H1 (cell line): Measurements from ENCODE around the gene SLC25A40. TPM values are rescaled to one million over a fixed set of nuclear protein-coding genes. Genes with fewer than 3 reads are reported as not detected.

Experiments
- JUN ChIP-seq: IDR thresholded peaks from 2 replicates; pipeline ENCODE4 v1.6.1; 2011; ENCODE audit warnings: low read depth, mild to moderate bottlenecking, improper control_type of control experiment, low read length
- NRF1 ChIP-seq: IDR thresholded peaks from 2 replicates; pipeline ENCODE4 v1.6.1; 2011; ENCODE audit warnings: mild to moderate bottlenecking, low read depth, low read length, improper control_type of control experiment
- polyA plus RNA-seq, 7 experiments: library from polyadenylated mRNA; depleted of rRNA in 3 of 7; stranded (reverse) in 5 of 7; unstranded in 2 of 7; fragments of >200 nt in 5 of 7; fragments of 200-250 nt in 2 of 7; gene quantifications; 1 replicate in 5 of 7; 2 replicates in 1 of 7; 4 replicates in 1 of 7; pipeline versions ENCODE4 v1.2.1 to v1.2.3, GENCODE V29; 2011 to 2013; ENCODE audit warnings: missing spikeins in 2 of 7, mixed read lengths in 2 of 7
- total RNA-seq: library from RNA; stranded (reverse); fragmentation: NEBNext Ultra II Directional; extraction: Animal tissue kit (Norgen Biotek cat#: 25700); gene quantifications from 2 replicates; pipeline ENCODE4 v1.2.1, GENCODE V29; 2021
- TF ChIP-seq, protein P1 (sequence below): fragments of 300-600 bp; sonication (generic); IDR thresholded peaks from 2 replicates; pipeline ENCODE4 v1.7.1; 2012; ENCODE audit warnings: low read length, moderate library complexity, mild to moderate bottlenecking, inconsistent platforms; ENCODE audit not compliant: insufficient replicate concordance

The SLC25A40 gene
- total and polyA plus RNA-seq, 2 of the 8 experiments (the other 6 are each of a cell fraction or from before 2014, with no cell fraction given): 6.5 to 17.3 TPM

DNA sequence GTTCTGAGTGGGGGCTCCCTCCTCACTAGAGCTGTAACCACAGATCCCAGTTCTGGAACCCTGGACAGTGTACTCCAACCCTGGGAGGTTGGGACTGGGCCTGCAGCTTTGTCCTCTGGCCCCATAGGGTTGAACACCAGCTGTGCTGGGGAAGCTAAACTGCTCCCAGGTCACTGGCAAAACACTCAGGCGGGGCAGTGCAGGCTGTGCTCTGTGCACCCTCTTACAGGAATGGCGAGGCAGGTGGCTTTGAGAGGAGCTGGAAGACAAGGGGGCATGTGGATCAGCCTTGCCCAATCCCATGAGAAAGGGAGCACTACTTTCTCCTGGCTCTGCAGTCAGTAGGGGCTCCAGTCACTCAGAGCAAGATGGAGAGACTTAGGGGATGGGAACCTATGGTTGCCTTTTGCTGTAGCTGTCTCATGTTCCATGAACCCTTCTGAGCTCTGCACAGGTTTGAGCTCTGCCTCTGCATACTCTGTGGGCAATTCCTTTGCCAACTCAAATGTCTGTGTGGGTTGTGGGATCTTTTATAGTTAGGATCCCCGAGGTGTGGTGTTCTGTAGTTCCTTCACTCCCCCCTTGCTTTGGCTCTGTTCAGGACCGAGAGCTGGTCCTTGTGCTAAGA lies 90.7 kb downstream of the SLC25A40 start (continued):
- TF ChIP-seq, protein P1, sequence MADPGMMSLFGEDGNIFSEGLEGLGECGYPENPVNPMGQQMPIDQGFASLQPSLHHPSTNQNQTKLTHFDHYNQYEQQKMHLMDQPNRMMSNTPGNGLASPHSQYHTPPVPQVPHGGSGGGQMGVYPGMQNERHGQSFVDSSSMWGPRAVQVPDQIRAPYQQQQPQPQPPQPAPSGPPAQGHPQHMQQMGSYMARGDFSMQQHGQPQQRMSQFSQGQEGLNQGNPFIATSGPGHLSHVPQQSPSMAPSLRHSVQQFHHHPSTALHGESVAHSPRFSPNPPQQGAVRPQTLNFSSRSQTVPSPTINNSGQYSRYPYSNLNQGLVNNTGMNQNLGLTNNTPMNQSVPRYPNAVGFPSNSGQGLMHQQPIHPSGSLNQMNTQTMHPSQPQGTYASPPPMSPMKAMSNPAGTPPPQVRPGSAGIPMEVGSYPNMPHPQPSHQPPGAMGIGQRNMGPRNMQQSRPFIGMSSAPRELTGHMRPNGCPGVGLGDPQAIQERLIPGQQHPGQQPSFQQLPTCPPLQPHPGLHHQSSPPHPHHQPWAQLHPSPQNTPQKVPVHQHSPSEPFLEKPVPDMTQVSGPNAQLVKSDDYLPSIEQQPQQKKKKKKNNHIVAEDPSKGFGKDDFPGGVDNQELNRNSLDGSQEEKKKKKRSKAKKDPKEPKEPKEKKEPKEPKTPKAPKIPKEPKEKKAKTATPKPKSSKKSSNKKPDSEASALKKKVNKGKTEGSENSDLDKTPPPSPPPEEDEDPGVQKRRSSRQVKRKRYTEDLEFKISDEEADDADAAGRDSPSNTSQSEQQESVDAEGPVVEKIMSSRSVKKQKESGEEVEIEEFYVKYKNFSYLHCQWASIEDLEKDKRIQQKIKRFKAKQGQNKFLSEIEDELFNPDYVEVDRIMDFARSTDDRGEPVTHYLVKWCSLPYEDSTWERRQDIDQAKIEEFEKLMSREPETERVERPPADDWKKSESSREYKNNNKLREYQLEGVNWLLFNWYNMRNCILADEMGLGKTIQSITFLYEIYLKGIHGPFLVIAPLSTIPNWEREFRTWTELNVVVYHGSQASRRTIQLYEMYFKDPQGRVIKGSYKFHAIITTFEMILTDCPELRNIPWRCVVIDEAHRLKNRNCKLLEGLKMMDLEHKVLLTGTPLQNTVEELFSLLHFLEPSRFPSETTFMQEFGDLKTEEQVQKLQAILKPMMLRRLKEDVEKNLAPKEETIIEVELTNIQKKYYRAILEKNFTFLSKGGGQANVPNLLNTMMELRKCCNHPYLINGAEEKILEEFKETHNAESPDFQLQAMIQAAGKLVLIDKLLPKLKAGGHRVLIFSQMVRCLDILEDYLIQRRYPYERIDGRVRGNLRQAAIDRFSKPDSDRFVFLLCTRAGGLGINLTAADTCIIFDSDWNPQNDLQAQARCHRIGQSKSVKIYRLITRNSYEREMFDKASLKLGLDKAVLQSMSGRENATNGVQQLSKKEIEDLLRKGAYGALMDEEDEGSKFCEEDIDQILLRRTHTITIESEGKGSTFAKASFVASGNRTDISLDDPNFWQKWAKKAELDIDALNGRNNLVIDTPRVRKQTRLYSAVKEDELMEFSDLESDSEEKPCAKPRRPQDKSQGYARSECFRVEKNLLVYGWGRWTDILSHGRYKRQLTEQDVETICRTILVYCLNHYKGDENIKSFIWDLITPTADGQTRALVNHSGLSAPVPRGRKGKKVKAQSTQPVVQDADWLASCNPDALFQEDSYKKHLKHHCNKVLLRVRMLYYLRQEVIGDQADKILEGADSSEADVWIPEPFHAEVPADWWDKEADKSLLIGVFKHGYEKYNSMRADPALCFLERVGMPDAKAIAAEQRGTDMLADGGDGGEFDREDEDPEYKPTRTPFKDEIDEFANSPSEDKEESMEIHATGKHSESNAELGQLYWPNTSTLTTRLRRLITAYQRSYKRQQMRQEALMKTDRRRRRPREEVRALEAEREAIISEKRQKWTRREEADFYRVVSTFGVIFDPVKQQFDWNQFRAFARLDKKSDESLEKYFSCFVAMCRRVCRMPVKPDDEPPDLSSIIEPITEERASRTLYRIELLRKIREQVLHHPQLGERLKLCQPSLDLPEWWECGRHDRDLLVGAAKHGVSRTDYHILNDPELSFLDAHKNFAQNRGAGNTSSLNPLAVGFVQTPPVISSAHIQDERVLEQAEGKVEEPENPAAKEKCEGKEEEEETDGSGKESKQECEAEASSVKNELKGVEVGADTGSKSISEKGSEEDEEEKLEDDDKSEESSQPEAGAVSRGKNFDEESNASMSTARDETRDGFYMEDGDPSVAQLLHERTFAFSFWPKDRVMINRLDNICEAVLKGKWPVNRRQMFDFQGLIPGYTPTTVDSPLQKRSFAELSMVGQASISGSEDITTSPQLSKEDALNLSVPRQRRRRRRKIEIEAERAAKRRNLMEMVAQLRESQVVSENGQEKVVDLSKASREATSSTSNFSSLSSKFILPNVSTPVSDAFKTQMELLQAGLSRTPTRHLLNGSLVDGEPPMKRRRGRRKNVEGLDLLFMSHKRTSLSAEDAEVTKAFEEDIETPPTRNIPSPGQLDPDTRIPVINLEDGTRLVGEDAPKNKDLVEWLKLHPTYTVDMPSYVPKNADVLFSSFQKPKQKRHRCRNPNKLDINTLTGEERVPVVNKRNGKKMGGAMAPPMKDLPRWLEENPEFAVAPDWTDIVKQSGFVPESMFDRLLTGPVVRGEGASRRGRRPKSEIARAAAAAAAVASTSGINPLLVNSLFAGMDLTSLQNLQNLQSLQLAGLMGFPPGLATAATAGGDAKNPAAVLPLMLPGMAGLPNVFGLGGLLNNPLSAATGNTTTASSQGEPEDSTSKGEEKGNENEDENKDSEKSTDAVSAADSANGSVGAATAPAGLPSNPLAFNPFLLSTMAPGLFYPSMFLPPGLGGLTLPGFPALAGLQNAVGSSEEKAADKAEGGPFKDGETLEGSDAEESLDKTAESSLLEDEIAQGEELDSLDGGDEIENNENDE: no peak
- TF ChIP-seq JUN (no peak), NRF1 (no peak)
